ENCODE results near the gene TTC28.

GRCh38 chr22:27994481-27995331 lies 684.9 kb downstream of the TTC28 start:
- TF ChIP-seq YY1 (IDR thresholded peaks at IDR 0.05; ENCODE audit: insufficient read depth, insufficient read length) (no peak), ZNF274 (IDR thresholded peaks at IDR 0.05; ENCODE audit: low read depth, low read length) (no peak)
